ENCODE results near the gene TGOLN2.
"Not testable (repeated sequence)": the region's sequence is repeated elsewhere in the genome, so short reads cannot be mapped to it uniquely, and the experiment has no call there.

The TGOLN2 gene

GRCh38 chr2:85340034-85340892, 12.5 kb upstream of the TGOLN2 start:
- no peak for DNase-seq (ENCODE audit: low spot score)

- DNase-seq (ENCODE audit: low spot score): no peak
Observed at GRCh38 chr2:85334928-85335327, 7.1 kb upstream of the TGOLN2 start.

- not testable (repeated sequence) for DNase-seq (ENCODE audit: low spot score)
Observed at GRCh38 chr2:85333877-85334276, 6.1 kb upstream of the TGOLN2 start.

GRCh38 chr2:85330839-85331636, 3.2 kb upstream of the TGOLN2 start:
- DNase-seq (ENCODE audit: low spot score): no peak

GRCh38 chr2:85329701-85330100, 1.9 kb upstream of the TGOLN2 start:
- not testable (repeated sequence) for DNase-seq (ENCODE audit: low spot score)

DNA sequence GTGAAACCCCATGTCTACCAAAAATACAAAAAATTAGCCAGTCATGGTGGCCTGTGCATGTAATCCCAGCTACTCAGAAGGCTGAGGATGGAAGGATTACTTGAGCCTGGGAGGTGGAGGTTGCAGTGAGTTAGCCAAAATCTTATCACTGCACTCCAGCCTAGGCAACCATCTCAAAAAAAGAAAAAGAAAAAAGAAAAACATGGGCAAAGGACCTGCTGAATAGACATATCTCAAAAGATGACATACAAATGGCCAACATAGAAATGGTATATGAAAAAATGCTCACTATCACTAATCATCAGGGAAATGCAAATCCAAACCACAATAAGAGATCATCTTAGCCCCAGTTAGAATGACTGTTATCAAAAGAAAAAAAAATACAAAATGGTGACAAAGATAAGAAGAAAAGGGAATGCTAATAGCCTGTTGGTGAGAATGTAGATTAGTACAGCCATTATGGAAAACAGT, 1.4 kb upstream of the TGOLN2 start:
- no peak for DNase-seq (ENCODE audit: low spot score)

DNA sequence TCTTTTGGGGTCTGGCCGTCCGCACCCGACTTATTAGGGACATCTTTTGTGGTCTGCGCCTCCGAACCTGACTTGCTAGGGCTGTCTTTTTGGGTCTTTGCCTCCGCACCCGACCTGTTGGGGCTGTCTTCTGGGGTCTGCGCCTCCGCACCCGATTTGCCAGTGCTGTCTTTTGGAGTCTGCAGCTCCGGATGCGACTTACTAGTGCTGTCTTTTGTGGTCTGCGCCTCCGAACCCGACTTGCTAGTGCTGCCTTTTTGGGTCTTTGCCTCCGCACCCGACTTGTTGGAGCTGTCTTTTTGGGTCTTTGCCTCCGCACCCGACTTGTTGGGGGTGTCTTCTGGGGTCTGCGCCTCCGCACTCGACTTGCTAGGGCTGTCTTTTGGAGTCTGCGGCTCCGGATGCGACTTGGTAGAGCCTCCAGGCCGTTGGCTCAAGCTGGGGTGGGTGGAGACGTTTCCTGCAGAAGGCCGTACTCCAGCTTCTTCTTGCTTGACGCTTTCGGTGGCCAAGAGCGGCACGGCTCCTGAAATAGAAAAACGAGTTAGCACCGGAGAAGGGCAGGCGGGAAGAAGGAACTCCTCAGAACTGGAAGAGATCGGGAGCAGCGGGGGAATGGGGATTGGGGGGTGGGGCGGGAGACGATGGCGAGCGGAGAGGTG, 498 bp downstream of the TGOLN2 start:
- DNase-seq (ENCODE audit: low spot score): peak; percentile 63

DNA sequence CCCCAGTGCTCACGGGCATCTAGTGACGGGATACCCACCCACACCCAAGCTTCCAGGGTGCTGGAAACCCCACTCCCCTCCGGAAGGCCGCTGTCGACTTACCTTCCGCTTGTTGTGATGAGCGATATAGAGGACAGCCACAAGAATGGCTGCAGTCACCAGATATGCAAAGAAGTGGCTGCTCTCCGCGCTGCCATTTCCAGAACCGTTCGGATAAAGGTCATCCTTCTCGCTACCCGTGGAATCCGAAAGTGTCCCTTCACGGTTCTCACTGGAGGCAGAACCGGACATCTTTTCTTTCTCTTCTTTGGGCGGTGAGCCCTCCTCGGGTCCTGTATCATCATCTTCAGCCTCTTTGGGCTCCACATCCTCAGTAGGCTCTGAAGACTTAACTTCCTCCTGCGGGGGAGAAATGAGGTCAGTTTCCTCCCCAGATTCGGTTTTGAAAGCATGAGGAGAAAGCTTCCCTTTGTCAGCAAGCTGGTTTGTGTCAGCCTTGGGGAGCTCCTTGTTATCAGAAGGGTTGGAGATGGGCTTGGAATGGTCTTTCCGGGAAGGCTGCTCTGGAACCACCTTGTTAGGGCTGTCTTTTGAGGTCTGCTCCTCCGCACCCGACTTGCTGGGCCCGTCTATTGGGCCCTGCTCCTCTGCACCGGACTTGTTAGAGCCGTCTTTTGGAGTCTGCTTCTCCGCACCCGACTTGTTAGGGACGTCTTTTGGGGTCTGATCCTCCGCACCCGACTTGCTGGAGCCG, 1.2 kb downstream of the TGOLN2 start:
- peak; percentile 56 for DNase-seq (ENCODE audit: low spot score)

GRCh38 chr2:85325466-85325811, 2.4 kb downstream of the TGOLN2 start:
- DNase-seq (ENCODE audit: low spot score): no peak

GRCh38 chr2:85324639-85325465, 2.9 kb downstream of the TGOLN2 start:
- DNase-seq (ENCODE audit: low spot score): peak; percentile 11

DNA sequence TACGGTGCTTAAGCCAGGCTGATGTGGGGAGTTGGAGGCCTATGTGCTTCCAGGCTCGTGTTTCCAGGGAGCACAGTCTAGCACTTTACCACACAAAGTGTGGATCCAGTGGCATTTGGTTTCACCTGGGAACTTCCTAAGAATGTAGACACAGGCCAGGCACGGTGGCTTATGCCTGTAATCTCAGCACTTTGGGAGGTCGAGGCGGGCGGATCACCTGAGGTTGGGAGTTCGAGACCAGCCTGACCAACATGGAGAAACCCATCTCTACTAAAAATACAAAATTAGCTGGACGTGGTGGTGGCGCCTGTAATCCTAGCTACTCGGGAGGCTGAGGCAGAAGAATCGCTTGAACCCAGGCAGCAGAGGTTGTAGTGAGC, 3.8 kb downstream of the TGOLN2 start:
- DNase-seq (ENCODE audit: low spot score): not testable (repeated sequence)

DNA sequence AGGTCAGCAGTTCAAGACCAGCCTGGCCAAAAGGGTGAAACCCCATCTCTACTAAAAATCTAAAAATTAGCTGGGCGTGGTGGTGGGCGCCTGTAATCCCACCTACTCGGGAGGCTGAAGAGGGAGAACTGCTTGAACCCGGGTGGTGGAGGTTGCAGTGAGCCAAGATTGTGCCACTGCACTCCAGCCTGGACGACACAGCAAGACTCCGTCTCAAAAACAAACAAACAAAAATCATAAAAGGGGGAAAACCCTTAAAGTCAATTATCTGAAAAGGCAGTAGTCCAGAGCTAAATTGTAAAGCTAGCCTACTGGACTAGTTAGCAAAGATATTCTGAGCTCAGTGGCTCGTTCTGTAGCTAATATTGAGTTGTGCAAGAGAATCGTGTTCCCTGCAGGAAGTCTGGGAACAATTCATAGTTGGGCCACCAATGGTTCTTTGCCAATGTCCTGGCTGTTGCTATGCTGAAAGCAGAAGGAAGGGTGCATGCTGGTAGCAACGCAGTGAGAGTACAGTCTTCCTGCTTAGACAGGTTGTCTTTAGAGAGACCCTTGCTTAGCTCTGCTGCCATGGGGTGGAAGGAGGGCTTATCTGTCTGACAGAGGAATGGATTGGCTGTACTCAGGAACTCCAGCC, 4.3 kb downstream of the TGOLN2 start:
- DNase-seq (ENCODE audit: low spot score): no peak

DNA sequence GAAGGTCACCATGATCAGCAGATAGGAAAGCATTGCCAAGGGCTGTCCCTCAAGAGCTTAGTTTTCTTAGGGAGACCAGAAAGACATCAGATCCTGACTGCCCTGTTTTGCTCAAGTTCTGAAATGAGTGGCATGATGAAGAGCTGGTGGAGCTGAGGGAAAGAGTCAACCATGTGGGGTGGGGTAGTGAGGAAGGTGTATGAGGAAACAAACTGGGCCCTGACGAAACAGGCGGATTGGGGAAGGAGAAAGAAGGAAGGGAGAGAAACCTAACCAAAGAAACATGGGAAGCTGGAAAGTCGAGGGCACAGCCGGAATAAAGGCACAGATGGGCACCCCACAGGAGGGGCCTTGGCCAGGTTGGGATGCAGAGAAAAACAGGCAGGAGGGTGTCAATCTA, 8.0 kb downstream of the TGOLN2 start:
- no peak for DNase-seq (ENCODE audit: low spot score)

DNA sequence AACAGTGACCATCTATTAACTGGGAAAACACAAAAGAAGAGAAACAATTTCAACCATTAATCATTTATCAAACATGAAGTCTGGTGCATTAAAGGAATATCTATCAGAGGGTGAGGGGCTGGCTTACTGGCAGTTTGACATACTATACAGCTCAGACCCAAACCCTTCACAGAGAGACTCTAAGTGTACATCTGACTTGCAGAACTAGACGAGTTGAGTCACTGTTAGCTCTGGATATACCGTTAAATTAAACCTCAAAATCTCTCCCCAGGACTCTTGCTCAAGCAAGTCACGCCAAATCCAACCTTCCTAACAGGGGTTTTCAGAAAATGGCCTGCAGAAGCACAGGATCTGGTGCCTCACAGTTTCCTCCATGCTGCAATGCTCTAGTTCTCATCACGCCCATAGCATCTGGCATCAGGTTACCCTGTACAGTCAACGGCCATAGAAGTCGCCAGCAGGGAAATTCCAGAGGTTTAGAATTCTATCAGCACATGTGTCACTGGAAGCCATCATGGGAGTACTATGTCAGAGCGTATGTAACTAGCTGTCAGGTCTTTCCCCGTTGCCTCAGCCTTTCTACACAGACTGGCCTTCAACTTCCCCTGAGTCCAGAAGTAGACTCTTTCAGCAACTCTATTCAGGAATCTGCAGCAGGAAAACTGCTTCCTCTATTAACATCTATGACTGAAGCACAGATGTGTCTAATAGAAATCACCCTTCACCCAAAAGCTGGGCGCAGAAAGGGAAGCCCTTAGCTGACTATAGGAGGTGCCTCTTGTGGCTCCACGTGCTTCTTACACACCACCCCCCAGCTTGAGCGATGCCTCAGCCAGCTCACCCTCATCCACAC, 9.3 kb downstream of the TGOLN2 start:
- peak; percentile 41 for DNase-seq (ENCODE audit: low spot score)

GRCh38 chr2:85315921-85316320, 11.9 kb downstream of the TGOLN2 start:
- DNase-seq (ENCODE audit: low spot score): not testable (repeated sequence)

DNA sequence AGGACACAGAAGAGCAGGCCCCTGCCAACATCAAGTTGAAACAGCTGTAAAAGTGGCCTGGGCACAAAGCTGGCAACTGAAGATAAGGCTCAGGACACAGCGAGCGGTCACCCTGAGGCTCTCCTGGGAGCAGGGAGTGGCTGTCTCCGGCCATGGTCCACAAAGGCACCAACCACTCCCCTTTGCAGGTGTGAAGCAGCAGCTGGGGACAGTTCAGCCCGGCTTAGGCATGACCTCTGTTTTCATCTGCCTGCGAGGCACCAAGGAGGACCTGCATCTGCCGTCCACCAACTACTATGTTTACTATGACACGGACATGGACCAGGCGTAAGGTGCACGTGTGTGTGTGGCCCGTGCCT, 12.9 kb downstream of the TGOLN2 start:
- DNase-seq (ENCODE audit: low spot score): no peak

DNA sequence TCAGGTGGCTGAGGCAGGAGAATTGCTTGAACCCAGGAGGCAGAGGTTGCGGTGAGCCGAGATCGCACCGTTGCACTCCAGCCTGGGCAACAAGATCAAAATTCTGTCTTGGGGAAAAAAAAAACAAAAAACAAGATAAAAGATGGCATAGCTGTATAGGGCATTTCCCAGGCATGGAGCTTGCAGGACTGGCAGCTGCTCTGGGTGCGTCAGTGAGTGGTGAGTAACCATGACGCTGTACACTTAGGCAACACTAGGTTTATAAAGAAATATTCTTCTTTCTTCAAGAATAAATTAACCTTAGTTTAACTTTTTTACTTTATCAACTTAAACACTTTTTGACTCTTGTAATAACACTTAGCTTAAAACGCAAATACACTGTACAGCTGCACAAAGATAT, 15.4 kb downstream of the TGOLN2 start:
- DNase-seq (ENCODE audit: low spot score): peak; percentile 79

DNA sequence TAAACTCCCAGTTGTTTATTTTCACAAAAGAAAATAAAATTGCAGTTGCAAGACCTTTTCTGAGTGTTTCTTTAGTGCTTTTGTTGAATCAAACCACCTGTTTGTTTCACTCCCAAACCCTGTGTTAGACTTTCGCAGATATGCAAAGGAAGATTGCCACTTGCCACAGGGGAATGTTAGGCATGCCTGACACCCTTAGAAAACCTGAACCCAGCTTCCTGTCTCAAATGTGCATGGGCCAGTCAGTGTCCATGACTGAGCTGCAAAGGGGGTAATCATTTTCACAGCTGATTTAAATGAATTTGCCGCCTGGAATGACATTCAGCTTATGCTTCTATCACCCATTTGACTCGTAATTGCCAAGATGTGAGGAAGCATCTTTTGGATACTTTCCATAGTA, 17.5 kb downstream of the TGOLN2 start:
- no peak for DNase-seq (ENCODE audit: low spot score)

GRCh38 chr2:85309699-85310321, 18.0 kb downstream of the TGOLN2 start:
- no peak for DNase-seq (ENCODE audit: low spot score)
